ENCODE measurements around the gene PSRC1.

Gene PSRC1

DNA sequence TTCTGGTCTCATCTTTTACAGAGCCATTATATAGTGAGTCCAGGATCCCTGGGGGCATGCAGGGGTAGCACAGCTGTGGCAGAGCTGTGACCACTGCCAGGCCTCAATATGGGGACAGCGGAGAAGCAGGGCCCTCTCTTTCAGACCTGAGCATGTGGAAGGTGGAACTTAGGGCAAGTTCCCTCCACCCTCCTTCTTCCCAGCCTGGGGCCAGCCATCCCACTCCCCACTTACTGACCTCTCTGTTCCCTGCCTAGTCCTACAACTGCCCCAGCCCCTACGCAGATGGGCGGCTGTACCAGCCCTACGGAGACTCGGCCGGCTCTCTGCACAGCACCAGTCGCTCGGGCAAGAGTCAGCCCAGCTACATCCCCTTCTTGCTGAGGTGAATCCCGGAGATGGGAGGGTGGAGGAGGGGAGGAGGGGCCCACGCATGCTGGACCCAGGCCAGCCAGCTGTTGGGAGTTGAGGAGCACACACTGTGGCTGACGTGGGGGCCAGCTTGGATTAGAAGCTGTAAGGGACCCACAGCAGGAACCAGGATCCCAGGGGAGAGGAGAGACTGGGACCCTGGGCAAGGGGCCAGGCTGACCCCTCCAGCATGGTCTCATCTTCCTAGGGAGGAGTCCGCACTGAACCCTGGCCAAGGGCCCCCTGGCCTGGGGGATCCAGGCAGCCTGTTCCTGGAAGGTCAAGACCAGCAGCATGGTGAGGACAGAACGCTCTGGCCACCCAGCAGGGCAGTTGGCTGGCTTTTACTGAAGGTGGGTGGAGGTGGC, 10.7 kb downstream of the PSRC1 start:
- DNase-seq (ENCODE audit: low read depth), result no peak

DNA sequence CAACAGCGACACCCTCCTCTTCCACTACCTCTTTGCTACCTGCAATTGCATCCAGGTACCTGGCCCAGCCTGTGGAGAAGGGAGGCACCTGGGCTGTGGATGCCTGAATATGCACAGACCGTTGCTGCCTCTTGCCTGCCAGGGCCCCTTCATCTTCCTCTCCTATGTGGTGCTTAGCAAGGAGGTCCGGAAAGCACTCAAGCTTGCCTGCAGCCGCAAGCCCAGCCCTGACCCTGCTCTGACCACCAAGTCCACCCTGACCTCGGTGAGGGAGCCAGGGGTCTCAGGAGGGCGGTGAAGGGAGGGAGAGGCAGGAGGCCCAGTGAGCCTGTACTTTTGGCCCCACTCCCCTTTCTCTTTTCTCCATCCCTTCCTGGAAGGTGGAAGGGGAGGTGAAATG, 11.5 kb downstream of the PSRC1 start:
- no peak for DNase-seq (ENCODE audit: low read depth)

- DNase-seq (ENCODE audit: low read depth), result no peak
These were observed 12.2 kb downstream of the PSRC1 start for GRCh38 chr1:109270623-109271317.

GRCh38 chr1:109269981-109270622, 12.8 kb downstream of the PSRC1 start:
- DNase-seq (ENCODE audit: low read depth), result no peak

DNA sequence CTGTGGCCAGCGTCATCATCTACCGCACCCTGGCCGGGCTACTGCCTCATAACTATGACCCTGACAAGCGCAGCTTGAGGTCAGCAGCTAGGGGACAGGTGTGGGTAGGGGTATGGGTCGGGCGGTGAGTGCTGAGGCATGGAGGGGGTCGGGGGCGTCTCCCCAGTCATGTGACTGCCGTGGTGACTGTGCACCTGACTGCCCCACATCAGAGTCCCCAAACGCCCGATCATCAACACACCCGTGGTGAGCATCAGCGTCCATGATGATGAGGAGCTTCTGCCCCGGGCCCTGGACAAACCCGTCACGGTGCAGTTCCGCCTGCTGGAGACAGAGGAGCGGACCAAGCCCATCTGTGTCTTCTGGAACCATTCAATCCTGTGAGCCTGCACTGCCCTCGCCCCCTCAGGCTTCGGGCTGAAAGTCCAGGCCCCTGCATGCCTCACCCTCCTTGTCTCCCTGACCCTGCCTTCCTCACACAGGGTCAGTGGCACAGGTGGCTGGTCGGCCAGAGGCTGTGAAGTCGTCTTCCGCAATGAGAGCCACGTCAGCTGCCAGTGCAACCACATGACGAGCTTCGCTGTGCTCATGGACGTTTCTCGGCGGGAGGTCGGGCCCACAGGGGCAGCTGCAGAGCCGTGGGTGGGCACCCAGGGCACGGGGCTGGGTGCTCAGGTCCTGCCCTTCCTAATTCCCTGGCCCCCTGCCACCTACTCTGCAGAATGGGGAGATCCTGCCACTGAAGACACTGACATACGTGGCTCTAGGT, 13.5 kb downstream of the PSRC1 start:
- DNase-seq (ENCODE audit: low read depth), result no peak

DNA sequence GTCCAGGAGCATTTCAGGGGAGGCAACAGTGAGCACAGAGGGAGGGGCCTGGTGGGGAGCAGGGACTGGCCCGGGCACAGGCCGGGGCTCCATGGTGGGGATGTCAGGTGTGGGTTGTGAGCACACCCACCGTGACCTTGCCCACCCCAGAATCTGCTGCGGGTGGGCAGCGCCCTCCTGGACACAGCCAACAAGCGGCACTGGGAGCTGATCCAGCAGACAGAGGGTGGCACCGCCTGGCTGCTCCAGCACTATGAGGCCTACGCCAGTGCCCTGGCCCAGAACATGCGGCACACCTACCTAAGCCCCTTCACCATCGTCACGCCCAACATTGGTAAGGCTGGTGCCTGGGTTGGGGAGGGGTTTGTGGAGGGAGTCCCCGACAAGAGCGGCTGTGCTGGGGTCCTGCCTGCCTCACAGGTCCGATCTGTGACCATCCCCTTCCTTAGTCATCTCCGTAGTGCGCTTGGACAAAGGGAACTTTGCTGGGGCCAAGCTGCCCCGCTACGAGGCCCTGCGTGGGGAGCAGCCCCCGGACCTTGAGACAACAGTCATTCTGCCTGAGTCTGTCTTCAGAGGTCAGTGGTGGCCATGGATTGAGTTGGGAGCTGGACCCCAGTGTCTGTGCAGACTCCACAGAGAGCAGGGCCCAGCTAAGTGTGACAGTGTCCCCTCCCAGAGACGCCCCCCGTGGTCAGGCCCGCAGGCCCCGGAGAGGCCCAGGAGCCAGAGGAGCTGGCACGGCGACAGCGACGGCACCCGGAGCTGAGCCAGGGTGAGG, 14.3 kb downstream of the PSRC1 start:
- DNase-seq (ENCODE audit: low read depth), result no peak

DNA sequence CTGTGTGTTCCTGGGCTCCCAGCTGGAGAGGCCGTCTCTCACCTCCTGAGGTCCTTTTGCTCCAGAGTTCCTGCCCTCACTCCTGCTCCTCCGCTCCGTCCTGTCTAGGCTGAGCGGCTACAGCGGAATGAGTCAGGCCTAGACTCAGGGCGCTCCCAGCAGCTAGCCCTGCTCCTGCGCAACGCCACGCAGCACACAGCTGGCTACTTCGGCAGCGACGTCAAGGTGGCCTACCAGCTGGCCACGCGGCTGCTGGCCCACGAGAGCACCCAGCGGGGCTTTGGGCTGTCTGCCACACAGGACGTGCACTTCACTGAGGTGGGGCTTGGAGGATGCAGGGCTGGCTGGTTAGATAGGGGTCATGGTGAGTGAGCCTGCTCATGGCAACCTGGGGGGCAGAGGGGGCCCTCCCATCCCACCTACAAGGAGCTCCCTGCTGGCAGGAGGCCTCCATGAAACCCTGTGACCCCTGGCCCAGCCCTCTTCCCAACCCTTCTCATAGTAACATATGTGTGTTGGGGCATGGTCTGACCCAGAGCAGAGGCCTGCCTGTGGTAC, 15.1 kb downstream of the PSRC1 start:
- no peak for DNase-seq (ENCODE audit: low read depth)

DNA sequence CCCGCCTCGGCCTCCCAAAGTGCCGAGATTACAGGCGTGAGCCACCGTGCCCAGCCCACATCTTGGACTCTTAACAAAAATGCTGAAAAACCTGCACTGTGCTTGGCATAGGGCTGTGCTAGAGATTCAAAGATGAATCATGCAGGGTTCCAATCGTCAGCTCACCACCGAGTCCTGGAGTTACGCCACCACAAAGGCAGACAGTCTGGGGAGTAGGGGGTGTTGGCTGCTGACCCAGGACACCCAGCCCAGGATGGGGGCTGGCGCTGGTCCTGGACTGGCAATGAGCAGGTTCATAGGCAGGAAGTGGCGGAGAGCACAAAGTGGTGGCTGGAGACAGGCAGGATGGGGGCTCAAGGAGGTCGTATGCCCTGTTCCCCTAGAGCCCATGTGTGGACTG, 16.0 kb downstream of the PSRC1 start:
- no peak for DNase-seq (ENCODE audit: low read depth)

DNA sequence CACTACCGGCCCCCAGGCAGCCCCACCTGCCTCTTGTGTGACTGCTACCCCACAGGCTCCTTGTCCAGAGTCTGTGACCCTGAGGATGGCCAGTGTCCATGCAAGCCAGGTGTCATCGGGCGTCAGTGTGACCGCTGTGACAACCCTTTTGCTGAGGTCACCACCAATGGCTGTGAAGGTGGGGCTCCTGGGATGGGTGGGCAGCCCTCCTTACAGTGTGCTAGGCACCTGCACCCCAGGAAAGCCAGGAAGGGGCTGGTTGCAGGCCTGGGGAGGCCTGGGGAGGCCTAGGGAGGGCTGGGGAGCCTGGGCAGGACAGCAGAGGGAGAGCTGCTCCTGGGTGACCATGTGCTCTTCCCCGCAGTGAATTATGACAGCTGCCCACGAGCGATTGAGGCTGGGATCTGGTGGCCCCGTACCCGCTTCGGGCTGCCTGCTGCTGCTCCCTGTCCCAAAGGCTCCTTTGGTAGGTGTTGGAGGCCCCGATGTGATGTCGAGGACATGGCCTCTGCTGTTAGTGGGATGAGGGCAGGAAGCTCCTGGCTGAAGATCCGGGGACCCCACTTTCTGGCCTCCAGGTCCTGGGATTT, 17.1 kb downstream of the PSRC1 start:
- no peak for DNase-seq (ENCODE audit: low read depth)

GRCh38 chr1:109265016-109265415, 17.9 kb downstream of the PSRC1 start:
- DNase-seq (ENCODE audit: low read depth), result no peak

- DNase-seq (ENCODE audit: low read depth), result no peak
These were observed 18.6 kb downstream of the PSRC1 start for GRCh38 chr1:109264379-109264755.

- DNase-seq (ENCODE audit: low read depth), result peak; percentile 44
These were observed 19.2 kb downstream of the PSRC1 start for GRCh38 chr1:109263597-109264378.

DNA sequence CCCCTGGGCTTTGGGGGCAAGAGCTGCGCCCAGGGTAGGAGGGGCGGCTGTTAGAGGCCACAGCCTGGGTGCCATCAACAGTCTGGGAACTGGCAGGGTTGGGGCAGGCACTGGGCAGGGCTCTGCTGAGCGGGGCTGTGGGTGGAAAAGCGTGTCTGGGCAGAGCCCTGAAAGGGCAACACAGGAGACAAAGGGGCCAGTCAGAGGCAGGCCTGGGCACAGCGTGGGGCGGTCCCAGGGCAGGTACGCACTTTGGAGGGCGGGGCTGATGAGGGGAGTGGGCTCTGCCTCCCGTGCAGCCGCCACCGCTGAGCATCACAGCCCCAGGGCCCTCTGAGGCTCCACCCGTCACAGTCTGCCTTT, 19.7 kb downstream of the PSRC1 start:
- no peak for DNase-seq (ENCODE audit: low read depth)

DNA sequence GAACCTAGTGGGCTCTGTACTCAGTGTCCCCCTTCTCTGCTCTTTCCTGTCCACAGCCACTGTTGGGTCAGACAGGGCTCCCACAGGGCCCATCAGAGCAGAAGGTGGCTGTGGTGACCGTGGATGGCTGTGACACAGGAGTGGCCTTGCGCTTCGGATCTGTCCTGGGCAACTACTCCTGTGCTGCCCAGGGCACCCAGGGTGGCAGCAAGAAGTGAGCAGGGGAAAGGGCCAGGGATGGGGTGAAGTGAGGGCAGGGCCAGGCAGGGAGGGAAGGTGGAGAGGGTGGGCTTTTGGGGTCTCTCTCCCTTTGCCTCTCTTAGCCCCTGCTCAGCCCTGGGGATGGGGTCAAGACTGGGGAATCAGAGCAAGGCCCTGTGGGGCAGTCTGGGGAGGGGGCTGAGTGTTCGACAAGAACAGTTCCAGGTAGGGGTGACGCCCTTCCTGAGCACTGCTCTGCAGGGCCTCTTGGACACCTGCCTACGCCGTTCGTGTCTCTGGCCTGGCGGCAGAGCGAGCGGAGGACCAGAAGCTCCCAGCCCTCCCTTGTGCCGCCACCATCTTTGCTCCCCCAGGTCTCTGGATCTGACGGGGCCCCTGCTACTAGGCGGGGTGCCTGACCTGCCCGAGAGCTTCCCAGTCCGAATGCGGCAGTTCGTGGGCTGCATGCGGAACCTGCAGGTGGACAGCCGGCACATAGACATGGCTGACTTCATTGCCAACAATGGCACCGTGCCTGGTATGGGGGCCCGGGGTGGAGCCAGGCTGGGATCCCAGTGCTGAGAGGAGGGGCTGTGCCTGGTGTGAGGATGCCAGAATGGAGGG, 20.5 kb downstream of the PSRC1 start:
- DNase-seq (ENCODE audit: low read depth), result no peak

DNA sequence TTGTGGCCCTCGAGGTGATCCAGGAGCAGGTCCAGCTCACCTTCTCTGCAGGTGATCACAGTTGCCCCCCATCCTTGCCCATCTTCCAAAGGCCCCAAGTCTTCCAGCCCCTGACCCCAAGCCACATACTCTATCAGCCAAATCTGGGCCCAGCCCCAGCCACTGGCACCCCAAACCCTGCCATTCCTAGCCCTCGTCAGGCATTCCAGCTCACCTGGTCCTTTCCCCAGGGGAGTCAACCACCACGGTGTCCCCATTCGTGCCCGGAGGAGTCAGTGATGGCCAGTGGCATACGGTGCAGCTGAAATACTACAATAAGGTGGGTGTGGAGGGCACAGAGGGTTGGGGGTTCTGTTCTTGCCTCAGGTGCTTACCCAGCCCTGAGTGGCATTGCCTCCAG, 21.4 kb downstream of the PSRC1 start:
- DNase-seq (ENCODE audit: low read depth), result no peak

- DNase-seq (ENCODE audit: low read depth), result no peak
These were observed 21.9 kb downstream of the PSRC1 start for GRCh38 chr1:109261006-109261405.

DNA sequence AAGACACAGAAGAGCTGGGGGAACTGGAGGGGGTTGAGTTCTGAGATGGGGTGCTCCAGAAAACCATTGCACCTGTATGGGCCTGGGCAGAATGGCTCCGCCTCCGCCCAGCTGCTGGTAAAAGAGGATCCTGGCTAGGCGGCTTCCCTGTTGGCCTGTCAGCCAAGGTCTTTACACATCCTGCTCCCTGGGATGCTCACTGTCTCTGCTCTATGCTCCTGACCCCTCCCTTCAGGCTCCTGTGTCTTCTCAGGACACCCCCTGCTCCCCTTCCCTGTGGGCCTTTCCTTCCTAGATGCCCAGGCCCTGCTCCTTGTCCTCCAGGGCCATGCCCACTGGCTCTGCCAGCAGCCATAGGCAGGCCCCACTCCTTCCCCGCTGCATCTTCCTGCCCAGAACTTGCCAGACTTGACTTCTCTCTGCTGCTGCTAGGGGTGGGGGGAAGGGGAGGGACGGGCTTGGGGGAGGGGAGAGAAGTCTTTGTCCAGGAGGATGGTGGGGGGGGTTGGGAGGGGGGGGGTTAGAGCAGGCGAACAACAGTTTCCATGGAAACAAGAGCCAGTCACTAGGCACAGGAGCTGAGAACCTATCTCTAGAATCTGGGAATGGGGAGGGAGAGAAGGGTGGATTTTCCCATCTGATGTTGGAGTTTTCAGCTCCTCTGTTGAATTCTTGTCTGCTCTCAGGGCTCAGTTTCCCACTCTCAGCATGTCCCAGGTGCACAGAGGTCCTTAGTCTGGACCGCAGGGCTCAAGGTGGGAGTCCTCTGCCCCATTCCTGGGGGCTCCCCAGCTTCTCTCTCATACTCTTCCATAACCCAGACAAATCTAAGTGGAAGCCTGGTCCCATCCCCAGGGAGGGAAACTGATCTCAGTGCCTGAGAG, 23.0 kb downstream of the PSRC1 start:
- no peak for DNase-seq (ENCODE audit: low read depth)

Data from stromal cell of bone marrow (primary cell).